Fibroblast of the aortic adventitia (primary cell): ENCODE results near the gene NLRC3. TPM values are rescaled to one million over a fixed set of nuclear protein-coding genes. Genes with fewer than 3 reads are reported as not detected.

Source experiments
- DNase-seq: peaks from one replicate; pipeline ENCODE4 v3.0.0-alpha.2; 2010; ENCODE audit warnings: low read depth
- H3K4me3 ChIP-seq: 2 replicates; pipeline ENCODE4 v1.5.1; 2011; ENCODE audit warnings: low read depth, mild to moderate bottlenecking, control low read depth, low read length, moderate library complexity
- total RNA-seq: library from RNA; depleted of rRNA; stranded (reverse); fragments of >200 nt; gene quantifications from 2 replicates; pipeline ENCODE4 v1.2.3, GENCODE V29; 2012; ENCODE audit warnings: low replicate concordance
- TF ChIP-seq, protein P1 (sequence below): IDR thresholded peaks from 2 replicates; pipeline ENCODE4 v1.5.1; 2011; ENCODE audit warnings: mild to moderate bottlenecking, low read length, control low read depth, inconsistent platforms; ENCODE audit not compliant: insufficient read depth

The NLRC3 gene
- total RNA-seq, 1 donor: not detected

DNA sequence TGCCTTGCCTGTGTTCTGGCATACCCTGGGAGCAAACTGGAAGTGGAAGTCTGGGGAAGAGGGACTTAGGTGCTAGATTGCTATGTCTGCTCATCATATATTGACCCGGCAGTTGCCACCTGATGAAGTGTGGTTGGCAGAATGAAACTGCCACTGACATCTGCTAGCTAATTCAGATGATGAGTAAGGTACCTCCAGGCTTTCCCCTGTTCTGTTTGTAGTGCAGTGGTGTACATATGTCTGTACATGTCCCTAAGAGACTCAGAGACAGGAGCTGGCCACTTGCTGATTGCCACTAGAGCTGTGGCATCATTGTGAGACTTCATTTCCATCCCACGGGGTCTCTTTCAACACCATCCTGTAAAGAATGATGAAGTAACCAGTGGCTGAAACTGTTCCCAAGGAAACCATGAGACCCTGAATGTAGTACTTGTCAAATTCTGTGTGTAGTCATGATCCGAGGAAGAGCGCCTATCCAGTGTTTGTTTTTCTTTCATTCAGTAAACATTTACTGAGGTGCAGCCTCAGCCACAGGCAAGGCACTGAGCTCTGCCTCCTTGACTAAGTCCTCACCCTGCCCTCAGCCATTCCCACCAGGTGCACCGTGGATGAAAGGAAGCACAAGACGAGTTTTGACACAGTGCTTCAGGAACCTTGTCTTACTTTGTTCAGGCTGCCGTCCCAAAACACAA lies 63.2 kb downstream of the NLRC3 start:
- no peak for DNase-seq
- TF ChIP-seq, protein P1, sequence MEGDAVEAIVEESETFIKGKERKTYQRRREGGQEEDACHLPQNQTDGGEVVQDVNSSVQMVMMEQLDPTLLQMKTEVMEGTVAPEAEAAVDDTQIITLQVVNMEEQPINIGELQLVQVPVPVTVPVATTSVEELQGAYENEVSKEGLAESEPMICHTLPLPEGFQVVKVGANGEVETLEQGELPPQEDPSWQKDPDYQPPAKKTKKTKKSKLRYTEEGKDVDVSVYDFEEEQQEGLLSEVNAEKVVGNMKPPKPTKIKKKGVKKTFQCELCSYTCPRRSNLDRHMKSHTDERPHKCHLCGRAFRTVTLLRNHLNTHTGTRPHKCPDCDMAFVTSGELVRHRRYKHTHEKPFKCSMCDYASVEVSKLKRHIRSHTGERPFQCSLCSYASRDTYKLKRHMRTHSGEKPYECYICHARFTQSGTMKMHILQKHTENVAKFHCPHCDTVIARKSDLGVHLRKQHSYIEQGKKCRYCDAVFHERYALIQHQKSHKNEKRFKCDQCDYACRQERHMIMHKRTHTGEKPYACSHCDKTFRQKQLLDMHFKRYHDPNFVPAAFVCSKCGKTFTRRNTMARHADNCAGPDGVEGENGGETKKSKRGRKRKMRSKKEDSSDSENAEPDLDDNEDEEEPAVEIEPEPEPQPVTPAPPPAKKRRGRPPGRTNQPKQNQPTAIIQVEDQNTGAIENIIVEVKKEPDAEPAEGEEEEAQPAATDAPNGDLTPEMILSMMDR: no peak

DNA sequence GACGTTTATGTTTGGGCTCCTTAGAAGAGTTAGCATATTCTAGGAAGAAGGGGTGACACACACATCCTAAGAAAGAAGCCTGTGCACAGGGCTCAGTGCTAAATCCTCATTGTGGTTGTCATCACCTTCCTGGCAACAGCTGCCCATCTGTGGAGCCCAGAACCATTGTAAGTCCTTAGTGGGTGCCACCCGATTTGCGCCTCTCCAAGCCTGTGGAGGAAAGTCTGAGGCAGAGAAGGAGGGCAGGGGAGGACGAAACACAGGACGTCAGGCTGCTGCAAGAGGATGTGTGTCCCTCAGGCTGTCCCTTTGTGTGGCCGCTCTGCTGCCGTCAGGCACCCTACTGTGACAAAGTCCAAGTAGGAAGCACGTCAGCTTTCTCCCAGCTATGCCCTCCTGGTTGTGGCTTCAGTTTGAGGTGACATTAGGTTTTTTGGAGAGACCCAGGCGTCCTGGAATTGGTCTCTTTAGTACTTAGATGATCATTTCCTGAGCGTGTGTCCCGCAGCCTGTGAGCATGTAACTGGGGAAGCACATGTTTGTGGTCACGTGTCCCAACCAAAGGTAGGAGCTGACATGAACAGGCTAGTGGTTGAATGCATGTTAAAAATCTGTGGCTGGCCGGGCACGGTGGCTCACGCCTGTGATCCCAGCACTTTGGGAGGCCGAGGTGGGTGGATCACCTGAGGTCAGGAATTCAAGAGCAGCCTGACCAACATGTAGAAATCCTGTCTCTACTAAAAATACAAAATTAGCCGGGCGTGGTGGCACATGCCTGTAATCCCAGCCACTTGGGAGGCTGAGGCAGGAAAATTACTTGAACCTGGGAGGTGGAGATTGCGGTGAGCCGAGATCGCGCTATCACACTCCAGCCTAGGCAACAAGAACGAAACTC lies 65.7 kb downstream of the NLRC3 start:
- no peak for DNase-seq
- TF ChIP-seq, protein P1: no peak
- no peak overlapping the region for H3K4me3 ChIP-seq

More for the DNA sequence above, 63.2 kb downstream of the NLRC3 start:
- no peak overlapping the region for H3K4me3 ChIP-seq

DNA sequence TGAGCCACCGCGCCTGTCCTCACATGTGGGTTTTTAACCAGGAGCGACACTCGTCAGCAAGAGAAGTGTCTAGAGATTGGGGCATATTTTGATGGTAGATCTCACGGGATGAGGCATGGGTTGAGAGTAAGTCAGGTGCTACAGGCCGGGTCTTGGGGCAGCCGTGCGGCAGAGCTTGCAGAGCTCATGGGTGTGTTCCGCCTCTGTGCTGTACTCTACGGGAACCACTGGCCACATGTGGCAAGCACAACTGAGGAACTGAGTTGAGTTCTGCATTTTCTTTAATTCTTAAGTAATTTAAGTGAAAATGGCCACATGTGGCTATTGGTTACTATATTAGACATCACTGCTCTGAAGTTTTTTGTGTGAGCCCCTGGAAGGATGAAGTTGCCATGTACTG lies 66.8 kb downstream of the NLRC3 start:
- DNase-seq: no peak
- TF ChIP-seq, protein P1: no peak
- H3K4me3 ChIP-seq: no peak overlapping the region

- TF ChIP-seq, protein P1: no peak
- H3K4me3 ChIP-seq: no peak overlapping the region
- DNase-seq: no peak
Observed at GRCh38 chr16:3509470-3509928, 67.7 kb downstream of the NLRC3 start.

GRCh38 chr16:3508736-3509135 lies 68.5 kb downstream of the NLRC3 start:
- TF ChIP-seq, protein P1: no peak
- H3K4me3 ChIP-seq: no peak overlapping the region
- DNase-seq: no peak

DNA sequence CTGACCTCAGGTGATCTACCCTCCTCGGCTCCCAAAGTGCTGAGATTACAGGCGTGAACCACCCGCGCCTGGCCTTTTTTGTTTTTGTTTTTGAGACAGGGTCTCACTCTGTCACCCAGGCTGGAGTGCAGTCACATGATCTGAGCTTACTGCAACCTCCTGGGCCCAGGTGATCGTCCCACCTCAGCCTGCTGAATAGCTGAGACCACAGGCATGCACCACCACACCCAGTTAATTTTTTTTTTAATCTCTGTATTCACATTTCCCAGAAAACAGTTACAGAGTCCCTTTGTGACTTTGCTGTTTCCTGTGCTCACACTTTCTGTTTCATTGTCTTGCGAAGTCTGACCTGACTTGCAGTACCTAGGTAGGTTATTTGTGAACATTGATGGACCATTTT lies 73.7 kb downstream of the NLRC3 start:
- H3K4me3 ChIP-seq: no peak overlapping the region
- DNase-seq: no peak
- TF ChIP-seq, protein P1: no peak
